PC-3 (cell line): ENCODE data around the gene CSTPP1.

ENCODE experiments used
- EZH2 ChIP-seq: fragments of 300-600 bp; sonication (generic); IDR thresholded peaks from one replicate; pipeline ENCODE4 v1.6.1; 2017; ENCODE audit warnings: antibody characterized with exemption, mild to moderate bottlenecking, low read length; ENCODE audit not compliant: unreplicated experiment
- TF ChIP-seq, protein P1 (sequence below): fragments of 300-600 bp; sonication (generic); conservative IDR thresholded peaks from 2 replicates; pipeline ENCODE4 v1.5.1; 2017; ENCODE audit warnings: antibody characterized with exemption, low read depth, mild to moderate bottlenecking, low read length

- TF ChIP-seq, protein P1, sequence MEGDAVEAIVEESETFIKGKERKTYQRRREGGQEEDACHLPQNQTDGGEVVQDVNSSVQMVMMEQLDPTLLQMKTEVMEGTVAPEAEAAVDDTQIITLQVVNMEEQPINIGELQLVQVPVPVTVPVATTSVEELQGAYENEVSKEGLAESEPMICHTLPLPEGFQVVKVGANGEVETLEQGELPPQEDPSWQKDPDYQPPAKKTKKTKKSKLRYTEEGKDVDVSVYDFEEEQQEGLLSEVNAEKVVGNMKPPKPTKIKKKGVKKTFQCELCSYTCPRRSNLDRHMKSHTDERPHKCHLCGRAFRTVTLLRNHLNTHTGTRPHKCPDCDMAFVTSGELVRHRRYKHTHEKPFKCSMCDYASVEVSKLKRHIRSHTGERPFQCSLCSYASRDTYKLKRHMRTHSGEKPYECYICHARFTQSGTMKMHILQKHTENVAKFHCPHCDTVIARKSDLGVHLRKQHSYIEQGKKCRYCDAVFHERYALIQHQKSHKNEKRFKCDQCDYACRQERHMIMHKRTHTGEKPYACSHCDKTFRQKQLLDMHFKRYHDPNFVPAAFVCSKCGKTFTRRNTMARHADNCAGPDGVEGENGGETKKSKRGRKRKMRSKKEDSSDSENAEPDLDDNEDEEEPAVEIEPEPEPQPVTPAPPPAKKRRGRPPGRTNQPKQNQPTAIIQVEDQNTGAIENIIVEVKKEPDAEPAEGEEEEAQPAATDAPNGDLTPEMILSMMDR, result no peak
- TF ChIP-seq EZH2, result no peak
These were observed 54.8 kb downstream of the CSTPP1 start for GRCh38 chr11:46991391-46991790.
